HepG2 (cell line): ENCODE measurements around the gene ATG9A. TPM values are rescaled to one million over a fixed set of nuclear protein-coding genes. Genes with fewer than 3 reads are reported as not detected.
A peak's percentile ranks its signal among the peaks of the same experiment; 100 is the strongest.

Source experiments
- ATF5 ChIP-seq: sonication (generic); formaldehyde crosslinking; IDR thresholded peaks from 2 replicates; pipeline ENCODE4 v1.4.0; 2020; ENCODE audit warnings: mild to moderate bottlenecking, low read depth, missing genetic modification reagents
- CEBPB ChIP-seq: IDR thresholded peaks from 2 replicates; pipeline ENCODE4 v1.6.1; 2011; ENCODE audit warnings: low read depth, low read length, improper control_type of control experiment, borderline replicate concordance
- GATAD1 ChIP-seq: IDR thresholded peaks from 2 replicates; pipeline ENCODE4 v1.6.1; 2016; ENCODE audit warnings: missing genetic modification reagents, missing compliant biosample characterization
- GATAD2A ChIP-seq: IDR thresholded peaks from 2 replicates; pipeline ENCODE4 v1.6.1; 2016
- IRX3 ChIP-seq: sonication (generic); formaldehyde crosslinking; IDR thresholded peaks from 2 replicates; pipeline ENCODE4 v1.8.1; 2023; ENCODE audit warnings: mild to moderate bottlenecking, low read depth, missing genetic modification reagents, borderline replicate concordance
- KLF15 ChIP-seq: sonication (generic); formaldehyde crosslinking; IDR thresholded peaks from 2 replicates; pipeline ENCODE4 v1.8.1; 2023; ENCODE audit warnings: borderline replicate concordance, mild to moderate bottlenecking, inconsistent platforms, missing genetic modification reagents, mixed read lengths
- MAFK ChIP-seq, 2 experiments: IDR thresholded peaks in 1 of 2; conservative IDR thresholded peaks in 1 of 2; 2 replicates each; pipeline ENCODE4 v1.6.1; 2011; ENCODE audit warnings: improper control_type of control experiment in 2 of 2, low read length in 2 of 2
- MAZ ChIP-seq, 2 experiments: sonication (generic) in 1 of 2; formaldehyde crosslinking in 1 of 2; IDR thresholded peaks; 2 replicates each; pipeline versions ENCODE4 v1.5.0 to v1.6.1; 2012 to 2020; ENCODE audit warnings: low read depth in 2 of 2, mild to moderate bottlenecking in 2 of 2, borderline replicate concordance in 1 of 2, improper control_type of control experiment in 1 of 2, low read length in 1 of 2, missing genetic modification reagents in 1 of 2, moderate library complexity in 1 of 2
- MED13 ChIP-seq: sonication (generic); formaldehyde crosslinking; IDR thresholded peaks from 2 replicates; pipeline ENCODE4 v1.5.0; 2020; ENCODE audit warnings: missing genetic modification reagents
- MTF2 ChIP-seq: sonication (generic); formaldehyde crosslinking; IDR thresholded peaks from 2 replicates; pipeline ENCODE4 v1.5.0; 2020; ENCODE audit warnings: missing genetic modification reagents, borderline replicate concordance
- NCOR1 ChIP-seq: fragments of 200-600 bp; sonication (generic); IDR thresholded peaks from 2 replicates; pipeline ENCODE4 v1.7.0; 2017; ENCODE audit warnings: antibody characterized with exemption, low read length, borderline replicate concordance
- PAWR ChIP-seq: sonication (generic); formaldehyde crosslinking; IDR thresholded peaks from 2 replicates; pipeline ENCODE4 v1.4.0; 2020; ENCODE audit warnings: missing genetic modification reagents, mild to moderate bottlenecking, borderline replicate concordance
- PCBP1 ChIP-seq: fragments of 200-400 bp; formaldehyde crosslinking; IDR thresholded peaks from 2 replicates; pipeline ENCODE4 v1.6.1; 2017; ENCODE audit warnings: mild to moderate bottlenecking, low read depth, low read length, borderline replicate concordance
- SALL1 ChIP-seq: sonication (generic); formaldehyde crosslinking; IDR thresholded peaks from 2 replicates; pipeline ENCODE4 v1.8.0; 2022; ENCODE audit warnings: mild to moderate bottlenecking, missing genetic modification reagents
- SAP130 ChIP-seq: IDR thresholded peaks from 2 replicates; pipeline ENCODE4 v1.6.1; 2016; ENCODE audit warnings: low read depth
- ZKSCAN1 ChIP-seq: fragments of 150-350 bp; IDR thresholded peaks from 2 replicates; pipeline ENCODE4 v1.6.1; 2014; ENCODE audit warnings: low read length
- ZNF18 ChIP-seq: sonication (generic); formaldehyde crosslinking; IDR thresholded peaks from 2 replicates; pipeline ENCODE4 v1.8.0; 2022; ENCODE audit warnings: mild to moderate bottlenecking, missing genetic modification reagents; ENCODE audit not compliant: insufficient replicate concordance
- ZNF782 ChIP-seq: sonication (generic); formaldehyde crosslinking; IDR thresholded peaks from 2 replicates; pipeline ENCODE4 v1.4.0; 2020; ENCODE audit warnings: missing genetic modification reagents, mild to moderate bottlenecking, borderline replicate concordance
- ZNF839 ChIP-seq: sonication (generic); formaldehyde crosslinking; IDR thresholded peaks from 2 replicates; pipeline ENCODE4 v1.4.0; 2020; ENCODE audit warnings: missing genetic modification reagents, mild to moderate bottlenecking, borderline replicate concordance
- ZSCAN22 ChIP-seq: sonication (generic); formaldehyde crosslinking; IDR thresholded peaks from 2 replicates; pipeline ENCODE4 v1.4.0; 2020; ENCODE audit warnings: mild to moderate bottlenecking, missing genetic modification reagents
- ZSCAN9 ChIP-seq: IDR thresholded peaks from 2 replicates; pipeline ENCODE4 v1.6.1; 2016; ENCODE audit warnings: borderline replicate concordance
- polyA plus RNA-seq, 8 experiments: library from polyadenylated mRNA; depleted of rRNA in 3 of 8; stranded (reverse) in 7 of 8; unstranded in 1 of 8; fragments of >200 nt; fragmentation: Illumina TruSeq in 4 of 8; extraction: Trizol in 4 of 8; gene quantifications; 2 replicates each; pipeline versions ENCODE4 v1.2.1 to v1.2.3, GENCODE V29; 2011 to 2016; ENCODE audit warnings: low read depth in 4 of 8, missing spikeins in 1 of 8, mixed read lengths in 1 of 8; ENCODE audit not compliant: insufficient read depth in 1 of 8
- total RNA-seq, 5 experiments: library from RNA; depleted of rRNA; stranded (reverse); fragments of >200 nt; fragmentation: Illumina TruSeq; extraction: Trizol; gene quantifications; 2 replicates each; pipeline ENCODE4 v1.2.3, GENCODE V29; 2016; ENCODE audit warnings: low read depth in 1 of 5
- TF ChIP-seq, protein P1 (sequence below): IDR thresholded peaks from 2 replicates; pipeline ENCODE4 v1.6.1; 2016
- TF ChIP-seq, protein P2 (sequence below): IDR thresholded peaks from 2 replicates; pipeline ENCODE4 v1.6.1; 2016; ENCODE audit warnings: missing compliant biosample characterization, missing genetic modification reagents, borderline replicate concordance

ATG9A gene
- total and polyA plus RNA-seq, 2 of the 13 experiments (the other 11 are each of a cell fraction or from before 2014, with no cell fraction given): 35.0 to 131 TPM

DNA sequence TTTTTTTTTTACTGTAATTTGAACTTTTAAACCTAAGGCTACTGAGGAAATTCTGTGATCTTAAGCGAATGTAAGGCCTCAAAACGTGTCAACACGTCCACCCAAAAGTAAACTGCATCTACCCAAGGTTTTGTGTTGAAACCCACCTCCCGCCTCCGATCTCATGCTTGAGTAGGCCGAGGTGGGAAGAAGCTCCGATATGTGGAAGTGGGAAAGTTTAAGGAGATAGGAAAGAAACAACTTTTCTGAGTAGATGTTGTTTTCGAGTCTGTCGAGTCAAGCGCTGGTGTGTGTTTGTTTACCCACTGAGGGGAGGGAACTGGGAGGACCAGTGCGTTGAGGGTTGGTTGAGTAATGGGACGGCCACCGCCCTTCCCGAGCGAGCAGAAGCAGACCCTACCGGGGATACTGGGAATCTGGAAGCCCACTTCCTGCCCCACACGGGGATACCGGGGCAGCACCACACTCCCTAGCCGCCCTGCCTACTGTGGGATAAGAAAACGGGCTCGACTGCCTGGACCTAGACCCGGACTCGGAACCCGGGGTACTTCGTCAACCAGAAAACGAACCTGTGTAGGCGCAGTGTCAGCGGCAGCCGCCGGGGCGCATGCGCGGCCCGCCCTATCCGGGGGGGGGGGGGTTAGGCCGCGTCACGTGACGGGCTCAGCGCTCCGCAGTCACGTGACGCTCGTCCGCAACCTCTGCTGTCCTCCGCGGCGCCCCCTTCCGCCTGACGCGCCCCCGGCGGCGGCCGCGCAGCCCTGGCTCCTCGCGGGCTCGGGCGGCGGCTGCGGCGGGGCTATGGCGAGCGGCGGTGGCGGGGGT, 51.7 kb downstream of the ATG9A start, which contains the start of gene RETREG2 (continued):
- TF ChIP-seq MTF2 (CRISPR knock-in tag) (no peak), ZNF782 (CRISPR knock-in tag) (peak; percentile 97), MAZ (IDR thresholded peaks at IDR 0.05; ENCODE audit: borderline replicate concordance, low read depth, low read length) (peak; percentile 87), MAZ (CRISPR knock-in tag; IDR thresholded peaks at IDR 0.05; ENCODE audit: low read depth) (peak; percentile 94; the same call in 1 of the 2 replicates), MED13 (0 out of 2 replicates have a peak, but pooled peaks have one; percentile 39), NCOR1 (no peak; the same call in 1 of the 2 replicates), PCBP1 (0 out of 2 replicates have a peak, but pooled peaks have one; percentile 59), KLF15 (no peak; the same call in 1 of the 2 replicates), GATAD2A (CRISPR knock-in tag) (peak; percentile 40), ATF5 (CRISPR knock-in tag) (peak; percentile 95), PAWR (CRISPR knock-in tag) (0 out of 2 replicates have a peak, but pooled peaks have one; percentile 30), GATAD1 (CRISPR knock-in tag) (peak; percentile 90), CEBPB (no peak; the same call in 1 of the 2 replicates), ZNF839 (CRISPR knock-in tag) (no peak; the same call in 1 of the 2 replicates), ZKSCAN1 (no peak; the same call in 1 of the 2 replicates), ZSCAN22 (CRISPR knock-in tag) (peak; percentile 53; the same call in 1 of the 2 replicates), IRX3 (CRISPR knock-in tag) (no peak; the same call in 1 of the 2 replicates), ZNF18 (CRISPR knock-in tag) (no peak), SAP130 (CRISPR knock-in tag) (peak; percentile 91), MAFK (conservative IDR thresholded peaks at IDR 0.05 in 1 of 2, IDR thresholded peaks at IDR 0.05 in 1 of 2; ENCODE audit: low read length in 2 of 2) (peak in 1 of 2 experiments; percentile 19; a peak in 1 of 4 replicates), SALL1 (CRISPR knock-in tag) (peak; percentile 93), ZSCAN9 (CRISPR knock-in tag) (peak; percentile 16)
- TF ChIP-seq, protein P1, sequence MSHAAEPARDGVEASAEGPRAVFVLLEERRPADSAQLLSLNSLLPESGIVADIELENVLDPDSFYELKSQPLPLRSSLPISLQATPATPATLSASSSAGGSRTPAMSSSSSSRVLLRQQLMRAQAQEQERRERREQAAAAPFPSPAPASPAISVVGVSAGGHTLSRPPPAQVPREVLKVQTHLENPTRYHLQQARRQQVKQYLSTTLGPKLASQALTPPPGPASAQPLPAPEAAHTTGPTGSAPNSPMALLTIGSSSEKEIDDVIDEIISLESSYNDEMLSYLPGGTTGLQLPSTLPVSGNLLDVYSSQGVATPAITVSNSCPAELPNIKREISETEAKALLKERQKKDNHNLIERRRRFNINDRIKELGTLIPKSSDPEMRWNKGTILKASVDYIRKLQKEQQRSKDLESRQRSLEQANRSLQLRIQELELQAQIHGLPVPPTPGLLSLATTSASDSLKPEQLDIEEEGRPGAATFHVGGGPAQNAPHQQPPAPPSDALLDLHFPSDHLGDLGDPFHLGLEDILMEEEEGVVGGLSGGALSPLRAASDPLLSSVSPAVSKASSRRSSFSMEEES (CRISPR knock-in tag): peak; percentile 84
- TF ChIP-seq, protein P2, sequence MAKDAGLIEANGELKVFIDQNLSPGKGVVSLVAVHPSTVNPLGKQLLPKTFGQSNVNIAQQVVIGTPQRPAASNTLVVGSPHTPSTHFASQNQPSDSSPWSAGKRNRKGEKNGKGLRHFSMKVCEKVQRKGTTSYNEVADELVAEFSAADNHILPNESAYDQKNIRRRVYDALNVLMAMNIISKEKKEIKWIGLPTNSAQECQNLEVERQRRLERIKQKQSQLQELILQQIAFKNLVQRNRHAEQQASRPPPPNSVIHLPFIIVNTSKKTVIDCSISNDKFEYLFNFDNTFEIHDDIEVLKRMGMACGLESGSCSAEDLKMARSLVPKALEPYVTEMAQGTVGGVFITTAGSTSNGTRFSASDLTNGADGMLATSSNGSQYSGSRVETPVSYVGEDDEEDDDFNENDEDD: 0 out of 2 replicates have a peak, but pooled peaks have one; percentile 26
